Retinal pigment epithelial cell (primary cell): ENCODE measurements around the gene TCF7L2.

Source experiments
- DNase-seq: peaks from one replicate; pipeline ENCODE4 v3.0.0-alpha.2; 2010; ENCODE audit warnings: low read depth
- H3K4me3 ChIP-seq: 2 replicates; pipeline ENCODE4 v1.5.1; 2011; ENCODE audit warnings: mild to moderate bottlenecking, low read length, control low read depth, moderate library complexity
- CTCF ChIP-seq: conservative IDR thresholded peaks from 2 replicates; pipeline ENCODE4 v1.5.1; 2011; ENCODE audit warnings: low read depth, low read length, control low read depth, inconsistent platforms

Gene TCF7L2

GRCh38 chr10:112967200-112967599, 17.2 kb downstream of the TCF7L2 start:
- H3K4me3 ChIP-seq: no peak overlapping the region
- no peak for DNase-seq
- TF ChIP-seq CTCF: no peak

- no peak for TF ChIP-seq CTCF
- H3K4me3 ChIP-seq: no peak overlapping the region
- DNase-seq: no peak
These were observed 19.1 kb downstream of the TCF7L2 start for GRCh38 chr10:112969131-112969530.

GRCh38 chr10:112969542-112969941, 19.5 kb downstream of the TCF7L2 start:
- no peak overlapping the region for H3K4me3 ChIP-seq
- DNase-seq: no peak
- TF ChIP-seq CTCF: no peak

GRCh38 chr10:112970021-112970420, 20.0 kb downstream of the TCF7L2 start:
- TF ChIP-seq CTCF: no peak
- no peak for DNase-seq
- no peak overlapping the region for H3K4me3 ChIP-seq

- H3K4me3 ChIP-seq: no peak overlapping the region
- no peak for TF ChIP-seq CTCF
- no peak for DNase-seq
These were observed 22.6 kb downstream of the TCF7L2 start for GRCh38 chr10:112972606-112973005.

GRCh38 chr10:112973046-112973445, 23.0 kb downstream of the TCF7L2 start:
- no peak for TF ChIP-seq CTCF

GRCh38 chr10:112973805-112974204, 23.8 kb downstream of the TCF7L2 start:
- DNase-seq: no peak
- no peak overlapping the region for H3K4me3 ChIP-seq

More at GRCh38 chr10:112973046-112973445, 23.0 kb downstream of the TCF7L2 start:
- DNase-seq: no peak
- no peak overlapping the region for H3K4me3 ChIP-seq

More at GRCh38 chr10:112973805-112974204, 23.8 kb downstream of the TCF7L2 start:
- no peak for TF ChIP-seq CTCF
